ENCODE measurements around the gene SNX6. TPM values are rescaled to one million over a fixed set of nuclear protein-coding genes. Genes with fewer than 3 reads are reported as not detected.

SNX6 gene
- total RNA-seq, 1 experiment from 2014 or later: 69.3 TPM

- Histone ChIP-seq H3K23ac (ENCODE audit: insufficient read length, low read depth, low read length) (no peak overlapping the region), H4K20me1 (ENCODE audit: control insufficient read depth, insufficient read depth, insufficient read length) (peaks cover 3% of the 10 kb centered on the region), H3K27me3 (ENCODE audit: insufficient read depth, low read length) (no peaks in the 10 kb centered on the region), H3T11ph (ENCODE audit: low read length) (no peak overlapping the region), H4K8ac (replicated peaks; ENCODE audit: insufficient read length, low read depth, low read length) (no peak overlapping the region), H3K56ac (ENCODE audit: insufficient read length, low read depth, low read length) (no peak overlapping the region), H4K5ac (ENCODE audit: insufficient read length, low read depth, low read length) (no peak overlapping the region), H3K4me1 (ENCODE audit: insufficient read depth, low read length) (no peaks in the 10 kb centered on the region), H3K9ac (ENCODE audit: extremely low read depth, insufficient read length, low read length) (no peak overlapping the region), H3K14ac (ENCODE audit: insufficient read depth, low read length) (no peak overlapping the region), H3K79me2 (ENCODE audit: insufficient read depth, low read length) (no peaks in the 10 kb centered on the region), H3K27ac (ENCODE audit: insufficient read length, low read depth, low read length) (no peak overlapping the region), H2BK12ac (ENCODE audit: insufficient read length, low read depth, low read length) (no peak overlapping the region), H3K18ac (ENCODE audit: insufficient read length, low read depth, low read length) (no peak overlapping the region), H2BK5ac (ENCODE audit: insufficient read length, low read length) (no peak overlapping the region), H2BK20ac (ENCODE audit: low read depth, low read length, poor library complexity, severe bottlenecking) (no peak overlapping the region), H2BK15ac (ENCODE audit: low read depth, low read length) (no peak overlapping the region), H3K79me1 (ENCODE audit: insufficient read depth, low read depth, low read length, poor library complexity, severe bottlenecking) (no peaks in the 10 kb centered on the region), H3K4ac (ENCODE audit: low read depth, low read length) (no peak overlapping the region), H3K4me2 (ENCODE audit: insufficient read depth, insufficient read length, low read length) (no peak overlapping the region), H2BK120ac (ENCODE audit: low read depth, low read length, poor library complexity, severe bottlenecking) (no peak overlapping the region), H2AK5ac (ENCODE audit: insufficient read length, low read length) (no peak overlapping the region), H3K9me3 (ENCODE audit: control insufficient read depth, low read depth, low read length) (no peaks in the 10 kb centered on the region), H2AFZ (ENCODE audit: low read length) (no peak overlapping the region), H3K23me2 (ENCODE audit: insufficient read length, low read depth, low read length, poor library complexity, severe bottlenecking) (no peaks in the 10 kb centered on the region), H4K91ac (ENCODE audit: insufficient read length, low read depth, low read length) (no peak overlapping the region)
- no CpG with 5 or more reads among the region's 5 CpGs for WGBS (ENCODE audit: extremely low coverage, insufficient read length, low lambda C conversion rate)
- peaks cover 41 to 78% (median 78%) of the 10 kb centered on the region in 3 experiments; a peak in 6 of 7 replicates for H3K36me3 Mint-ChIP-seq (ENCODE audit: insufficient read depth in 1 of 3, low read depth in 3 of 3)
- no peaks in the 10 kb centered on the region for H3K27me3 Mint-ChIP-seq (ENCODE audit: low read depth)
- no peak for TF ChIP-seq CTCF (conservative IDR thresholded peaks at IDR 0.05)
- no peak overlapping the region for H3K4me3 Mint-ChIP-seq
- no peak overlapping the region for H3K27ac Mint-ChIP-seq
- DNase-seq: no peak
- H3K9me3 Mint-ChIP-seq: no peaks in the 10 kb centered on the region
- no peaks in the 10 kb centered on the region for H3K4me1 Mint-ChIP-seq
These were observed 37.3 kb downstream of the SNX6 start for GRCh38 chr14:34592623-34593022.

All from H9 (cell line).